Coronary artery (tissue), 2 donors: ENCODE measurements around the gene UBAP1L.
"Not testable (repeated sequence)": the region's sequence is repeated elsewhere in the genome, so short reads cannot be mapped to it uniquely, and the experiment has no call there.

Source experiments
- DNase-seq: peaks from one replicate; pipeline ENCODE4 v3.0.0-alpha.2; 2017; ENCODE audit warnings: low spot score
- H3K27ac ChIP-seq, 2 donors: fragments of 200-600 bp; sonication (generic); one replicate each; pipeline ENCODE4 v1.5.1; 2016 to 2019
- H3K4me3 ChIP-seq: fragments of 200-600 bp; sonication (generic); 2 replicates; pipeline ENCODE4 v1.5.1; 2016; ENCODE audit warnings: mild to moderate bottlenecking, moderate library complexity
- CTCF ChIP-seq: fragments of 200-600 bp; sonication (generic); IDR thresholded peaks from one replicate; pipeline ENCODE4 v1.5.1; 2019; ENCODE audit warnings: antibody characterized with exemption

UBAP1L gene

DNA sequence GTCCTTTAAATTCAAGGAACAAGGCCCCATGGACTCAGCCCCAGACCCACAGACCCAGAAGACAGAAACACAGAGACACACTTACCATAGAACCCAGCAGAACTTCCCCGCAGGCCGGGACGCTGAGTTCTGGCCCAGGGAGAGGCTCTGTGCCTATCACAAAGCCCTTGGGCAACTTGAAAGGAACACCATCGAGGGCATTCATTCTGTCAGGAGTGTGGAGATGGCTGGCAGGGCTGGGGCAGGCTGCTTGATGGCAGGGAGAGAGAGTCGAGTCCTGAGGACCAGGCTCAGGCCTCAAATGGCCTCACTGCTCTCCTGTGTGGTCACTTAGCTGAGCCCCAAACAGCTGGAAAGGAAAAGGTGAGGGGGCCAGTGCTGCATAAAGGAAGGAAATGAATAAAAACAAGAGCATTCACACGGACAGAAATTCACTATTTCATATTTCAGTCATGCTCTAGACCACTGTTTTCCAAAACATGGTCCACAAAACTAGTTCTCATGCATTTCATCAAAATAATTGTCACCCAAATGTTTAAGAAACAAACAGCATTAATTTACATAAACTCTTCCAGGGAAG lies 8.9 kb downstream of the UBAP1L start:
- no peak for DNase-seq
- H3K27ac ChIP-seq = no peak overlapping the region
- TF ChIP-seq CTCF = no peak
- no peak overlapping the region for H3K4me3 ChIP-seq

DNA sequence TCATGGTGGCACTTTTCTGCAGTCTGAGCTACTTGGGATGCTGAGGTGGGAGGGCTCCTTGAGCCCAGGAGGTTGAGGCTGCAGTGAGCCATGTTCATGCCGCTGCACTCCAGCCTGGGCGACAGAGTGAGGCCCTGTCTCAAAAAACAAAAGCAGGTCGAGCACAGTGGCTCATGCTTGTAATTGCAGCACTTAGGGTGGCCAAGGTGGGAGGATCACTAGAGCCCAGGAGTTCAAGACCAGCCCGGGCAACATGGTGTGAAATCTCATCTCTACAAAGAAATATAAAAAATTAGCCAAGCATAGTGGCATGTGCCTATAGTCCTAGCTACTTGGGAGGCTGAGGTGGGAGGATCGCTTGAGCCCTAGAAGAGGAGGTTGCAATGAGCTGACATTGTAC lies 10.0 kb downstream of the UBAP1L start:
- DNase-seq = no peak
- H3K27ac ChIP-seq = no peak overlapping the region

DNA sequence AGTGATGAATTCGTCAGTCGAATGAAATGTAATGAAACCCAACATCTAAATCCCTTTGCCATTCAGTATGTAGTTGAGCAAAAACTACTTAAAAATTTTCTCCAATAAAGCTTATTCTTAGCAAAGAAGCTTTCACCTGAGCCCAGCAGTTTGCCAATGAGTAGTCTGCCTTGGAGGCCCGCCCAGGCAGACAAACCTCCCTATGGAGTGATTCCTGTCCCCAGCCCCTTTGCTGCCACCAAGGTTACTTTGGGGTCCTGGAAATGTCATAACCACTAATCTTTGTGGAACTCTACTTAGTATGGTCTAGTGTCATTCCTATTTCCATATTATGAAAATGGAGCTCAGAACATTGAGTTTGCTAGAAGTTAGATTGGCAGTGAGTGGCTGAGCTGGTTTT lies 12.1 kb downstream of the UBAP1L start:
- no peak overlapping the region for H3K27ac ChIP-seq
- DNase-seq = no peak
- H3K4me3 ChIP-seq = no peak overlapping the region
- TF ChIP-seq CTCF = no peak

More for the DNA sequence above, 10.0 kb downstream of the UBAP1L start:
- TF ChIP-seq CTCF = no peak
- H3K4me3 ChIP-seq = no peak overlapping the region

DNA sequence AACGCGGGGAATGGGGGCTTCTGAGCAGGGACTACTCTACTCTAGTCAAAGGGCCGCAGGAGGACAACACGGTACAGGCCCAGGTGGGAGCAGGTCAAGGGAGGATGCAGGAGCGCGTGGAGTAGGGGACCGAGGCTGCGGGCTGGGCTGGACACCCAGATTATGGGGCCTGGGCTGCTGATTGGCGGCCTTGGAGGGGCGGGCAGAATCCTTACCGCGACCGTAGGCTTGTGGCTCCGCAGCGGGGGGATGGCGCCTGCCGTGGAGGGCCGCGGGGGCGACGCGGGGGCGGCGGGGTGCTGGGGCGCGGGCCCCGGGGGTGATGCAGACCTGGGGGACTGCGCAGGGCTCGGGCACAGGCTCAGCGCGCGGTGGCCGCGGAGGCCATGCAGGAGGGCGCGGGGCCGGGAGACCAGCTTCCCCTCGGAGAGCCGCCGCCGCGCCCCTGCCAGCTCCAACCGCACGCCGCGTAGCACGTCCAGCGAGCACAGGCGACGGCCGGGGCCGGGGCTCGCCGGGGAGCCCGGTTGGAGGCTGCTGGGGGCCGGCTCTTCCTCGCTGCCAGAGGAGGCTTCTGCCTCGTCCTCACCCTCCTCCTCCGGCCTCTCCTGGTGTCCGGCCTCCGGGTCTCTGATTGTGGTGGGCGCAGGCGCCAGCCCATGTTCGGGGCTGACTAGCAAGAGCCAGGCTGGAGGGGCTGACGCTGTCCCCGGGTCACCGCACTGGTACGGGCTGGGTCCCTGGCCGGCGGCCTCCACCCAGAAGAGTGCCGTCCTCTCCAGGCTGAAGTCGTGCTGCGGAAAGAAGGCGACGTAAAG lies 12.9 kb downstream of the UBAP1L start:
- Histone ChIP-seq H3K27ac (no peak overlapping the region), H3K4me3 (no peak overlapping the region)
- no peak for DNase-seq
- TF ChIP-seq CTCF = no peak

DNA sequence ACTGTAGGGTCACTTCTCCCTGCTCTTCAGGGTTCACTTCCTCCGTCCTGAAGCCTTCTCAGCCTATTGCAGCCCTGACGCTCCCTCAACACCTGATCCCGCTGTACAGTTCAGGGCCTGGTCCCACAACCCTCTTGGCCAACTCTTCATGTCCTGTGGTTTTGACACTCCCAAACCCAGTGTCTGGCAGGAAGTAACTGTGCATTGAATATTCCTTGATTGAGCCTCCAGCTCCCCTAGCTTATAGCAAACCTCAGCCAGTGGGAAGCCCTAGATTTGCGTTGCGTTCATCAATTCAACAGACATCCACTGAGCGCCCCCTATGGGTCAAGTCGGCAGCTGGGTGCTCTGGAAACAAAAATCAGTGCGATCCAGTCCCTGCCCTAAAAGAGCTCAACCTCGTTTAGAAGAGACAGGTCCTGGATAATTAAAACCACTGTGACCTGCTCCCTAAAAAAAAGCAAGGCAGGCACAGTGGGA lies 13.5 kb downstream of the UBAP1L start:
- peak; percentile 59 for TF ChIP-seq CTCF
- DNase-seq = no peak
- no peak overlapping the region for H3K27ac ChIP-seq
- H3K4me3 ChIP-seq = no peak overlapping the region

- TF ChIP-seq CTCF = no peak
- DNase-seq = no peak
- Histone ChIP-seq H3K27ac (no peak overlapping the region), H3K4me3 (no peak overlapping the region)
Measured at GRCh38 chr15:65100442-65100841, 14.6 kb downstream of the UBAP1L start.

- H3K27ac ChIP-seq, H3K4me3 ChIP-seq, DNase-seq: not testable (repeated sequence)
Measured at GRCh38 chr15:65099801-65100200, 15.2 kb downstream of the UBAP1L start.
